ENCODE data around the gene DGCR2. TPM values are rescaled to one million over a fixed set of nuclear protein-coding genes. Genes with fewer than 3 reads are reported as not detected.
"Not testable (repeated sequence)": the region's sequence is repeated elsewhere in the genome, so short reads cannot be mapped to it uniquely, and the experiment has no call there.

Gene DGCR2
- total and polyA plus RNA-seq, 2 donors (not counting 1 experiment from before 2014, with no cell fraction given): 34.3 to 39.5 TPM

GRCh38 chr22:19002684-19003038 is 119.6 kb downstream of the DGCR2 start:
- TF ChIP-seq CTCF (conservative IDR thresholded peaks at IDR 0.05 in 1 of 2, IDR thresholded peaks at IDR 0.05 in 1 of 2; ENCODE audit: low read depth in 1 of 2, low read length in 2 of 2) (no peak), EZH2 (IDR thresholded peaks at IDR 0.05; ENCODE audit: low read length, missing control alignments) (no peak)
- H3K9ac ChIP-seq (ENCODE audit: insufficient read depth, low read length): no peak overlapping the region
- no peak overlapping the region for H3K4me2 ChIP-seq (ENCODE audit: extremely low read depth, insufficient read depth, low read length)
- no peak overlapping the region for H2AFZ ChIP-seq (ENCODE audit: low read length)
- no peaks in the 10 kb centered on the region for H3K79me2 ChIP-seq (ENCODE audit: control insufficient read depth, insufficient read depth, low read length)
- DNase-seq (ENCODE audit: low read depth in 2 of 2): no peak
- no peak overlapping the region for H3K4me3 ChIP-seq (replicated peaks in 1 of 4; ENCODE audit: control extremely low read depth in 1 of 4, insufficient read depth in 1 of 4, low read depth in 3 of 4, low read length in 4 of 4)
- H3K9me3 ChIP-seq (ENCODE audit: control insufficient read depth, insufficient read depth, low read depth, low read length): no peaks in the 10 kb centered on the region
- H3K27me3 ChIP-seq (ENCODE audit: control insufficient read depth, insufficient read depth, low read length): peaks cover 6% of the 10 kb centered on the region
- no peaks in the 10 kb centered on the region for H3K36me3 ChIP-seq (ENCODE audit: control insufficient read depth, insufficient read depth, low read length)
- H3K27ac ChIP-seq (ENCODE audit: insufficient read depth, low read length): no peak overlapping the region
- H4K20me1 ChIP-seq (ENCODE audit: control insufficient read depth, extremely low read depth, insufficient read depth, low read length): no peaks in the 10 kb centered on the region
- no peaks in the 10 kb centered on the region for H3K4me1 ChIP-seq (ENCODE audit: control insufficient read depth, extremely low read depth, insufficient read depth, low read length)

GRCh38 chr22:19001204-19001603 is 121.0 kb downstream of the DGCR2 start:
- H3K27me3 ChIP-seq (ENCODE audit: control insufficient read depth, insufficient read depth, low read length): peaks cover 6% of the 10 kb centered on the region
- TF ChIP-seq CTCF (conservative IDR thresholded peaks at IDR 0.05 in 1 of 2, IDR thresholded peaks at IDR 0.05 in 1 of 2; ENCODE audit: low read depth in 1 of 2, low read length in 2 of 2) (no peak), EZH2 (IDR thresholded peaks at IDR 0.05; ENCODE audit: low read length, missing control alignments) (no peak)
- no peak overlapping the region for H3K27ac ChIP-seq (ENCODE audit: insufficient read depth, low read length)
- H3K36me3 ChIP-seq (ENCODE audit: control insufficient read depth, insufficient read depth, low read length): no peaks in the 10 kb centered on the region
- no peak overlapping the region for H3K9ac ChIP-seq (ENCODE audit: insufficient read depth, low read length)
- H3K9me3 ChIP-seq (ENCODE audit: control insufficient read depth, insufficient read depth, low read depth, low read length): no peaks in the 10 kb centered on the region
- H3K4me2 ChIP-seq (ENCODE audit: extremely low read depth, insufficient read depth, low read length): no peak overlapping the region
- no peak overlapping the region for H3K4me3 ChIP-seq (replicated peaks in 1 of 4; ENCODE audit: control extremely low read depth in 1 of 4, insufficient read depth in 1 of 4, low read depth in 3 of 4, low read length in 4 of 4)
- H2AFZ ChIP-seq (ENCODE audit: low read length): no peak overlapping the region
- no peaks in the 10 kb centered on the region for H3K79me2 ChIP-seq (ENCODE audit: control insufficient read depth, insufficient read depth, low read length)
- no peak for DNase-seq (ENCODE audit: low read depth in 2 of 2)
- H4K20me1 ChIP-seq (ENCODE audit: control insufficient read depth, extremely low read depth, insufficient read depth, low read length): no peaks in the 10 kb centered on the region
- no peaks in the 10 kb centered on the region for H3K4me1 ChIP-seq (ENCODE audit: control insufficient read depth, extremely low read depth, insufficient read depth, low read length)

DNA sequence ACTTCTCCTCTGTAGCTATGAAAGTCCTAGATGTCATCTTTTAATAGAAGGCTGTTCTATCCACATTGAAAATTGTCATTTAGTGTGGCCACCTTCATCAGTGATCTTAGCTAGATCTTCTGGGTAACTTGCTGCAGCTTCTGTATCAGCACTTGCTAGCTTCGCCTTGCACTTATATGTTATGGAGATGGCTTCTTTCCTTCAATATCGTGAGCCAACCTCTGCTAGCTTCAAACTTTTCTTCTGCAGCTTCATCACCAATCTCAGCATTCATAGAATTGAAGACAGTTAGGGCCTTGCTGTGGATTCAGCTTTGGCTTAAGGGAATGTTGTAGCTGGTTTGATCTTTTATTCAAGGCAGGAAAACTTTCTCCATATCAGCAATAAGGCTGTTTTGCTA is 122.1 kb downstream of the DGCR2 start:
- not testable (repeated sequence) for H3K36me3 ChIP-seq (ENCODE audit: control insufficient read depth, insufficient read depth, low read length); H3K4me1 ChIP-seq (ENCODE audit: control insufficient read depth, extremely low read depth, insufficient read depth, low read length); H3K9me3 ChIP-seq (ENCODE audit: control insufficient read depth, insufficient read depth, low read depth, low read length); DNase-seq (ENCODE audit: low read depth in 2 of 2); H3K9ac ChIP-seq (ENCODE audit: insufficient read depth, low read length); H3K4me2 ChIP-seq (ENCODE audit: extremely low read depth, insufficient read depth, low read length); H3K79me2 ChIP-seq (ENCODE audit: control insufficient read depth, insufficient read depth, low read length); H3K27me3 ChIP-seq (ENCODE audit: control insufficient read depth, insufficient read depth, low read length); H2AFZ ChIP-seq (ENCODE audit: low read length); H3K27ac ChIP-seq (ENCODE audit: insufficient read depth, low read length); H3K4me3 ChIP-seq (replicated peaks in 1 of 4; ENCODE audit: control extremely low read depth in 1 of 4, insufficient read depth in 1 of 4, low read depth in 3 of 4, low read length in 4 of 4); H4K20me1 ChIP-seq (ENCODE audit: control insufficient read depth, extremely low read depth, insufficient read depth, low read length)
